ENCODE data around the gene CEP164.
A peak's percentile ranks its signal among the peaks of the same experiment; 100 is the strongest.

The CEP164 gene

GRCh38 chr11:117425679-117426296 lies 98.1 kb downstream of the CEP164 start:
- Histone ChIP-seq H3K4me3 (ENCODE audit: low read length) (no peak overlapping the region), H3K9me3 (ENCODE audit: control insufficient read depth, insufficient read depth, low read length) (no peaks in the 10 kb centered on the region), H3K79me2 (ENCODE audit: control insufficient read depth, low read length) (no peaks in the 10 kb centered on the region), H3F3A (ENCODE audit: control insufficient read depth, insufficient read depth) (no peaks in the 10 kb centered on the region), H3K27ac (ENCODE audit: low read depth, low read length) (no peak overlapping the region), H3K9me2 (replicated peaks; ENCODE audit: control insufficient read depth, low read length) (no peaks in the 10 kb centered on the region), H3K4me2 (ENCODE audit: low read length) (no peak overlapping the region), H3K4me1 (ENCODE audit: control insufficient read depth, low read length) (no peaks in the 10 kb centered on the region), H3K36me3 (ENCODE audit: control insufficient read depth, low read length) (no peaks in the 10 kb centered on the region), H3K27me3 (ENCODE audit: control insufficient read depth, low read length) (0 out of 2 replicates have a peak, but pooled peaks cover 2% of the 10 kb centered on the region), H4K20me1 (ENCODE audit: control insufficient read depth, insufficient read depth, low read depth, low read length) (no peaks in the 10 kb centered on the region)
- TF ChIP-seq CTCF (IDR thresholded peaks at IDR 0.05; ENCODE audit: low read depth, low read length, poor library complexity, severe bottlenecking) (no peak), EZH2phosphoT487 (IDR thresholded peaks at IDR 0.05; ENCODE audit: borderline replicate concordance, low read length) (no peak)

- no peak overlapping the region for H3K4me3 ChIP-seq (ENCODE audit: low read length)
- 0 out of 2 replicates have a peak, but pooled peaks cover 2% of the 10 kb centered on the region for H3K27me3 ChIP-seq (ENCODE audit: control insufficient read depth, low read length)
- H3K36me3 ChIP-seq (ENCODE audit: control insufficient read depth, low read length), result no peaks in the 10 kb centered on the region
- TF ChIP-seq CTCF (IDR thresholded peaks at IDR 0.05; ENCODE audit: low read depth, low read length, poor library complexity, severe bottlenecking), result peak; percentile 99
- no peak for TF ChIP-seq EZH2phosphoT487 (IDR thresholded peaks at IDR 0.05; ENCODE audit: borderline replicate concordance, low read length)
- H3K9me3 ChIP-seq (ENCODE audit: control insufficient read depth, insufficient read depth, low read length), result no peaks in the 10 kb centered on the region
- no peaks in the 10 kb centered on the region for H3F3A ChIP-seq (ENCODE audit: control insufficient read depth, insufficient read depth)
- no peaks in the 10 kb centered on the region for H3K4me1 ChIP-seq (ENCODE audit: control insufficient read depth, low read length)
- no peak overlapping the region for H3K27ac ChIP-seq (ENCODE audit: low read depth, low read length)
- H4K20me1 ChIP-seq (ENCODE audit: control insufficient read depth, insufficient read depth, low read depth, low read length), result no peaks in the 10 kb centered on the region
- H3K4me2 ChIP-seq (ENCODE audit: low read length), result no peak overlapping the region
- H3K9me2 ChIP-seq (replicated peaks; ENCODE audit: control insufficient read depth, low read length), result no peaks in the 10 kb centered on the region
- no peaks in the 10 kb centered on the region for H3K79me2 ChIP-seq (ENCODE audit: control insufficient read depth, low read length)
These were observed 98.6 kb downstream of the CEP164 start for GRCh38 chr11:117426297-117426685.

GRCh38 chr11:117426941-117427340 lies 99.3 kb downstream of the CEP164 start:
- Histone ChIP-seq H3K36me3 (ENCODE audit: control insufficient read depth, low read length) (no peaks in the 10 kb centered on the region), H3K79me2 (ENCODE audit: control insufficient read depth, low read length) (no peaks in the 10 kb centered on the region), H4K20me1 (ENCODE audit: control insufficient read depth, insufficient read depth, low read depth, low read length) (no peaks in the 10 kb centered on the region), H3K4me3 (ENCODE audit: low read length) (no peak overlapping the region), H3K4me1 (ENCODE audit: control insufficient read depth, low read length) (no peaks in the 10 kb centered on the region), H3F3A (ENCODE audit: control insufficient read depth, insufficient read depth) (no peaks in the 10 kb centered on the region), H3K27ac (ENCODE audit: low read depth, low read length) (no peak overlapping the region), H3K9me3 (ENCODE audit: control insufficient read depth, insufficient read depth, low read length) (no peaks in the 10 kb centered on the region), H3K27me3 (ENCODE audit: control insufficient read depth, low read length) (0 out of 2 replicates have a peak, but pooled peaks cover 2% of the 10 kb centered on the region), H3K9me2 (replicated peaks; ENCODE audit: control insufficient read depth, low read length) (no peaks in the 10 kb centered on the region), H3K4me2 (ENCODE audit: low read length) (no peak overlapping the region)
- no peak for TF ChIP-seq CTCF (IDR thresholded peaks at IDR 0.05; ENCODE audit: low read depth, low read length, poor library complexity, severe bottlenecking)
- TF ChIP-seq EZH2phosphoT487 (IDR thresholded peaks at IDR 0.05; ENCODE audit: borderline replicate concordance, low read length), result no peak
